ENCODE measurements around the gene PLPP4.

Gene PLPP4

GRCh38 chr10:120587061-120587460, 130.0 kb downstream of the PLPP4 start:
- ChIA-PET POLR2A (no interaction called here), CTCF (no interaction called here)
- no peaks in the 10 kb centered on the region for H3K4me1 ChIP-seq (ENCODE audit: control insufficient read depth, insufficient read depth, low read length)
- no peak overlapping the region for H3K27ac ChIP-seq (ENCODE audit: extremely low read depth, low read depth, low read length)
- TF ChIP-seq ZNF518A (tag by site-specific recombination; conservative IDR thresholded peaks at IDR 0.05; ENCODE audit: low read depth) (no peak), ZNF223 (tag by site-specific recombination; IDR thresholded peaks at IDR 0.05) (no peak)
- no peak overlapping the region for H3K4me3 ChIP-seq (ENCODE audit: low read depth, low read length)
- H3K36me3 ChIP-seq (ENCODE audit: control insufficient read depth in 2 of 2, insufficient read depth in 1 of 2, low read length in 2 of 2) = no peaks in the 10 kb centered on the region
- no peaks in the 10 kb centered on the region for H3K9me3 ChIP-seq (ENCODE audit: control insufficient read depth, insufficient read depth, low read depth, low read length)

- no peaks in the 10 kb centered on the region for H3K4me1 ChIP-seq (ENCODE audit: control insufficient read depth, insufficient read depth, low read length)
- no peak overlapping the region for H3K27ac ChIP-seq (ENCODE audit: extremely low read depth, low read depth, low read length)
- H3K4me3 ChIP-seq (ENCODE audit: low read depth, low read length) = no peak overlapping the region
- POLR2A ChIA-PET = no interaction called here
- TF ChIP-seq IKZF3 (tag by site-specific recombination; IDR thresholded peaks at IDR 0.05) = no peak
- TF ChIP-seq ZNF148 (tag by site-specific recombination; IDR thresholded peaks at IDR 0.05; ENCODE audit: borderline replicate concordance) = no peak
- TF ChIP-seq ATF2 (tag by site-specific recombination; IDR thresholded peaks at IDR 0.05; ENCODE audit: low read depth) = no peak
- no peak for TF ChIP-seq ZFP37 (tag by site-specific recombination; IDR thresholded peaks at IDR 0.05)
- TF ChIP-seq HOXA7 (CRISPR knock-in tag; IDR thresholded peaks at IDR 0.05; ENCODE audit: borderline replicate concordance) = no peak
- no peaks in the 10 kb centered on the region for H3K36me3 ChIP-seq (ENCODE audit: control insufficient read depth in 2 of 2, insufficient read depth in 1 of 2, low read length in 2 of 2)
- H3K9me3 ChIP-seq (ENCODE audit: control insufficient read depth, insufficient read depth, low read depth, low read length) = no peaks in the 10 kb centered on the region
- CTCF ChIA-PET = no interaction called here
These were observed 131.3 kb downstream of the PLPP4 start for GRCh38 chr10:120588311-120588710.

GRCh38 chr10:120593693-120594092, 136.7 kb downstream of the PLPP4 start:
- CTCF ChIA-PET = interaction anchor here (0.6 kb wide), 1 partner anchor 209 kb away, joined by 3 read pairs; no protein-coding TSS in a partner anchor
- TF ChIP-seq ZNF335 (tag by site-specific recombination; conservative IDR thresholded peaks at IDR 0.05) = 0 out of 2 replicates have a peak, but pooled peaks have one; percentile 24
- no peak for TF ChIP-seq ZNF549 (tag by site-specific recombination; IDR thresholded peaks at IDR 0.05)
- Histone ChIP-seq H3K36me3 (ENCODE audit: control insufficient read depth in 2 of 2, insufficient read depth in 1 of 2, low read length in 2 of 2) (no peaks in the 10 kb centered on the region), H3K27ac (ENCODE audit: extremely low read depth, low read depth, low read length) (no peak overlapping the region), H3K4me3 (ENCODE audit: low read depth, low read length) (no peak overlapping the region), H3K9me3 (ENCODE audit: control insufficient read depth, insufficient read depth, low read depth, low read length) (no peaks in the 10 kb centered on the region), H3K4me1 (ENCODE audit: control insufficient read depth, insufficient read depth, low read length) (no peaks in the 10 kb centered on the region)
- POLR2A ChIA-PET = no interaction called here

- Histone ChIP-seq H3K4me3 (ENCODE audit: low read depth, low read length) (no peak overlapping the region), H3K4me1 (ENCODE audit: control insufficient read depth, insufficient read depth, low read length) (no peaks in the 10 kb centered on the region), H3K36me3 (ENCODE audit: control insufficient read depth in 2 of 2, insufficient read depth in 1 of 2, low read length in 2 of 2) (no peaks in the 10 kb centered on the region), H3K9me3 (ENCODE audit: control insufficient read depth, insufficient read depth, low read depth, low read length) (no peaks in the 10 kb centered on the region), H3K27ac (ENCODE audit: extremely low read depth, low read depth, low read length) (no peak overlapping the region)
- ChIA-PET CTCF (no interaction called here), POLR2A (no interaction called here)
- no peak for TF ChIP-seq AEBP2 (tag by site-specific recombination; IDR thresholded peaks at IDR 0.05; ENCODE audit: borderline replicate concordance)
- no peak for TF ChIP-seq ZNF585B (tag by site-specific recombination; IDR thresholded peaks at IDR 0.05)
- 0 out of 2 replicates have a peak, but pooled peaks have one; percentile 42 for TF ChIP-seq ZNF768 (tag by site-specific recombination; IDR thresholded peaks at IDR 0.05)
These were observed 140.9 kb downstream of the PLPP4 start for GRCh38 chr10:120597902-120598301.

All from HEK293 (cell line).